HL-60 (cell line): Measurements from ENCODE around the gene GOLPH3.

ENCODE experiments used
- GABPA ChIP-seq: IDR thresholded peaks from 2 replicates; pipeline ENCODE4 v1.6.1; 2012; ENCODE audit warnings: low read depth
- TF ChIP-seq, protein P1 (sequence below): IDR thresholded peaks from one replicate; pipeline ENCODE4 v1.5.1; 2011; ENCODE audit warnings: low read length, control low read depth, inconsistent platforms; ENCODE audit not compliant: insufficient read depth
- TF ChIP-seq, protein P2 (sequence below): IDR thresholded peaks from 2 replicates; pipeline ENCODE4 v1.6.1; 2012; ENCODE audit warnings: low read depth; ENCODE audit not compliant: insufficient replicate concordance

DNA sequence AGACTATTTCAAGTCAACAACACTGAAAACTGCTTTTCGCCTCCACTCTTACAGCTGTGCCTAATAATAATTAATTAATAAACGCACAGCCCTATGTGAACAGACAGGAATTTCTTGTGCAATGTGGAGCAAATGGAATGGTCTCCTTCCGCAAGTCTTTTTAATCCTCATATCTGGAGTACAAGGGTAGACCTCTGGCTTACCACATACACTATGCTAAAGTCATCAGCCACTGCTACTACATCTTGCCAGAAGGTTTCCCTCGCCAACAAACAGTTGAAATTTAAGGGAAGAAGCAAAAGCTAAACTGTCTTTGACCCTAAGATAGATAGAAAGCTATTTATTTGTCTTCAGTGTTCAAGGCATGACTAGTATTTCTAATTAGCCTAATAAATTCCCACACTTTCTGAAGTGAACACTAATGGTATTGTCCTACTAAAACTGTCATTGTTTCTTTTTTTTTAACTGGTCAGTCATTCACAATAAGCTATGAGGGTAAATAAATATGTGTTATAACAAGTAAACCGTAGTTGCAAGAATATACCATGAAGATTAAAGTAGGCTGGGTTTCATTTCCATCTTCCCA lies 63.9 kb downstream of the GOLPH3 start:
- TF ChIP-seq, protein P1, sequence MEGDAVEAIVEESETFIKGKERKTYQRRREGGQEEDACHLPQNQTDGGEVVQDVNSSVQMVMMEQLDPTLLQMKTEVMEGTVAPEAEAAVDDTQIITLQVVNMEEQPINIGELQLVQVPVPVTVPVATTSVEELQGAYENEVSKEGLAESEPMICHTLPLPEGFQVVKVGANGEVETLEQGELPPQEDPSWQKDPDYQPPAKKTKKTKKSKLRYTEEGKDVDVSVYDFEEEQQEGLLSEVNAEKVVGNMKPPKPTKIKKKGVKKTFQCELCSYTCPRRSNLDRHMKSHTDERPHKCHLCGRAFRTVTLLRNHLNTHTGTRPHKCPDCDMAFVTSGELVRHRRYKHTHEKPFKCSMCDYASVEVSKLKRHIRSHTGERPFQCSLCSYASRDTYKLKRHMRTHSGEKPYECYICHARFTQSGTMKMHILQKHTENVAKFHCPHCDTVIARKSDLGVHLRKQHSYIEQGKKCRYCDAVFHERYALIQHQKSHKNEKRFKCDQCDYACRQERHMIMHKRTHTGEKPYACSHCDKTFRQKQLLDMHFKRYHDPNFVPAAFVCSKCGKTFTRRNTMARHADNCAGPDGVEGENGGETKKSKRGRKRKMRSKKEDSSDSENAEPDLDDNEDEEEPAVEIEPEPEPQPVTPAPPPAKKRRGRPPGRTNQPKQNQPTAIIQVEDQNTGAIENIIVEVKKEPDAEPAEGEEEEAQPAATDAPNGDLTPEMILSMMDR = no peak
- no peak for TF ChIP-seq GABPA
- TF ChIP-seq, protein P2, sequence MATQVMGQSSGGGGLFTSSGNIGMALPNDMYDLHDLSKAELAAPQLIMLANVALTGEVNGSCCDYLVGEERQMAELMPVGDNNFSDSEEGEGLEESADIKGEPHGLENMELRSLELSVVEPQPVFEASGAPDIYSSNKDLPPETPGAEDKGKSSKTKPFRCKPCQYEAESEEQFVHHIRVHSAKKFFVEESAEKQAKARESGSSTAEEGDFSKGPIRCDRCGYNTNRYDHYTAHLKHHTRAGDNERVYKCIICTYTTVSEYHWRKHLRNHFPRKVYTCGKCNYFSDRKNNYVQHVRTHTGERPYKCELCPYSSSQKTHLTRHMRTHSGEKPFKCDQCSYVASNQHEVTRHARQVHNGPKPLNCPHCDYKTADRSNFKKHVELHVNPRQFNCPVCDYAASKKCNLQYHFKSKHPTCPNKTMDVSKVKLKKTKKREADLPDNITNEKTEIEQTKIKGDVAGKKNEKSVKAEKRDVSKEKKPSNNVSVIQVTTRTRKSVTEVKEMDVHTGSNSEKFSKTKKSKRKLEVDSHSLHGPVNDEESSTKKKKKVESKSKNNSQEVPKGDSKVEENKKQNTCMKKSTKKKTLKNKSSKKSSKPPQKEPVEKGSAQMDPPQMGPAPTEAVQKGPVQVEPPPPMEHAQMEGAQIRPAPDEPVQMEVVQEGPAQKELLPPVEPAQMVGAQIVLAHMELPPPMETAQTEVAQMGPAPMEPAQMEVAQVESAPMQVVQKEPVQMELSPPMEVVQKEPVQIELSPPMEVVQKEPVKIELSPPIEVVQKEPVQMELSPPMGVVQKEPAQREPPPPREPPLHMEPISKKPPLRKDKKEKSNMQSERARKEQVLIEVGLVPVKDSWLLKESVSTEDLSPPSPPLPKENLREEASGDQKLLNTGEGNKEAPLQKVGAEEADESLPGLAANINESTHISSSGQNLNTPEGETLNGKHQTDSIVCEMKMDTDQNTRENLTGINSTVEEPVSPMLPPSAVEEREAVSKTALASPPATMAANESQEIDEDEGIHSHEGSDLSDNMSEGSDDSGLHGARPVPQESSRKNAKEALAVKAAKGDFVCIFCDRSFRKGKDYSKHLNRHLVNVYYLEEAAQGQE = no peak
